HepG2 (cell line): Measurements from ENCODE around the gene COL9A3. TPM values are rescaled to one million over a fixed set of nuclear protein-coding genes. Genes with fewer than 3 reads are reported as not detected.

Experiments
- CEBPB ChIP-seq: IDR thresholded peaks from 2 replicates; pipeline ENCODE4 v1.6.1; 2011; ENCODE audit warnings: low read depth, low read length, improper control_type of control experiment, borderline replicate concordance
- ELF4 ChIP-seq: sonication (generic); formaldehyde crosslinking; IDR thresholded peaks from 2 replicates; pipeline ENCODE4 v1.5.0; 2020; ENCODE audit warnings: missing genetic modification reagents, mild to moderate bottlenecking, moderate library complexity, borderline replicate concordance
- HMGA1 ChIP-seq: sonication (generic); formaldehyde crosslinking; conservative IDR thresholded peaks from 2 replicates; pipeline ENCODE4 v1.4.0; 2020; ENCODE audit warnings: missing genetic modification reagents
- IKZF4 ChIP-seq: sonication (generic); formaldehyde crosslinking; IDR thresholded peaks from 2 replicates; pipeline ENCODE4 v1.5.1; 2020; ENCODE audit warnings: borderline replicate concordance, mild to moderate bottlenecking, low read depth, missing genetic modification reagents; ENCODE audit errors: not compliant biosample characterization
- KLF12 ChIP-seq: sonication (generic); formaldehyde crosslinking; IDR thresholded peaks from 2 replicates; pipeline ENCODE4 v1.4.0; 2020; ENCODE audit warnings: missing genetic modification reagents, borderline replicate concordance
- NFIB ChIP-seq: sonication (generic); formaldehyde crosslinking; IDR thresholded peaks from 2 replicates; pipeline ENCODE4 v1.9.0; 2021; ENCODE audit warnings: missing genetic modification reagents, mild to moderate bottlenecking, borderline replicate concordance
- NFKBIZ ChIP-seq: IDR thresholded peaks from 2 replicates; pipeline ENCODE4 v1.6.1; 2018; ENCODE audit warnings: missing genetic modification reagents, missing compliant biosample characterization
- REPIN1 ChIP-seq: sonication (generic); formaldehyde crosslinking; IDR thresholded peaks from 2 replicates; pipeline ENCODE4 v1.8.0; 2022; ENCODE audit warnings: missing genetic modification reagents, low read depth, mild to moderate bottlenecking, borderline replicate concordance
- RFX5 ChIP-seq: IDR thresholded peaks from 2 replicates; pipeline ENCODE4 v1.6.1; 2011; ENCODE audit warnings: low read depth, low read length, improper control_type of control experiment
- SIN3A ChIP-seq: IDR thresholded peaks from 2 replicates; pipeline ENCODE4 v1.6.1; 2011; ENCODE audit warnings: low read depth, mild to moderate bottlenecking, control low read depth, low read length, borderline replicate concordance
- XBP1 ChIP-seq: sonication (generic); formaldehyde crosslinking; IDR thresholded peaks from 2 replicates; pipeline ENCODE4 v1.5.0; 2020; ENCODE audit warnings: missing genetic modification reagents
- ZBTB21 ChIP-seq: sonication (generic); formaldehyde crosslinking; IDR thresholded peaks from 2 replicates; pipeline ENCODE4 v1.4.0; 2020; ENCODE audit warnings: missing genetic modification reagents
- ZFP36L2 ChIP-seq: sonication (generic); formaldehyde crosslinking; IDR thresholded peaks from 2 replicates; pipeline ENCODE4 v1.4.0; 2020; ENCODE audit warnings: missing genetic modification reagents
- ZNF329 ChIP-seq: sonication (generic); formaldehyde crosslinking; IDR thresholded peaks from 2 replicates; pipeline ENCODE4 v1.9.0; 2021; ENCODE audit warnings: low read depth, mild to moderate bottlenecking, missing genetic modification reagents
- ZNF569 ChIP-seq: sonication (generic); formaldehyde crosslinking; IDR thresholded peaks from 2 replicates; pipeline ENCODE4 v1.5.0; 2020; ENCODE audit warnings: mild to moderate bottlenecking, missing genetic modification reagents, moderate library complexity, borderline replicate concordance
- ZNF749 ChIP-seq: sonication (generic); formaldehyde crosslinking; IDR thresholded peaks from 2 replicates; pipeline ENCODE4 v1.8.0; 2022; ENCODE audit warnings: mild to moderate bottlenecking, missing genetic modification reagents, moderate library complexity, borderline replicate concordance
- ZNF777 ChIP-seq: sonication (generic); formaldehyde crosslinking; IDR thresholded peaks from 2 replicates; pipeline ENCODE4 v1.4.0; 2020; ENCODE audit warnings: missing genetic modification reagents
- polyA plus RNA-seq, 8 experiments: library from polyadenylated mRNA; depleted of rRNA in 3 of 8; stranded (reverse) in 7 of 8; unstranded in 1 of 8; fragments of >200 nt; fragmentation: Illumina TruSeq in 4 of 8; extraction: Trizol in 4 of 8; gene quantifications; 2 replicates each; pipeline versions ENCODE4 v1.2.1 to v1.2.3, GENCODE V29; 2011 to 2016; ENCODE audit warnings: low read depth in 4 of 8, missing spikeins in 1 of 8, mixed read lengths in 1 of 8; ENCODE audit not compliant: insufficient read depth in 1 of 8
- total RNA-seq, 5 experiments: library from RNA; depleted of rRNA; stranded (reverse); fragments of >200 nt; fragmentation: Illumina TruSeq; extraction: Trizol; gene quantifications; 2 replicates each; pipeline ENCODE4 v1.2.3, GENCODE V29; 2016; ENCODE audit warnings: low read depth in 1 of 5
- TF ChIP-seq, protein P1 (sequence below): sonication (generic); IDR thresholded peaks from 2 replicates; pipeline ENCODE4 v1.6.1; 2016; ENCODE audit warnings: low read depth, borderline replicate concordance
- TF ChIP-seq, protein P2 (sequence below): sonication (generic); formaldehyde crosslinking; IDR thresholded peaks from 2 replicates; pipeline ENCODE4 v1.9.0; 2021; ENCODE audit warnings: missing genetic modification reagents, borderline replicate concordance
- TF ChIP-seq, protein P3 (sequence below): sonication (generic); formaldehyde crosslinking; IDR thresholded peaks from 2 replicates; pipeline ENCODE4 v1.4.0; 2020; ENCODE audit warnings: missing genetic modification reagents

The COL9A3 gene
- total and polyA plus RNA-seq, 2 of the 13 experiments (the other 11 are each of a cell fraction or from before 2014, with no cell fraction given), result 155 to 204 TPM

DNA sequence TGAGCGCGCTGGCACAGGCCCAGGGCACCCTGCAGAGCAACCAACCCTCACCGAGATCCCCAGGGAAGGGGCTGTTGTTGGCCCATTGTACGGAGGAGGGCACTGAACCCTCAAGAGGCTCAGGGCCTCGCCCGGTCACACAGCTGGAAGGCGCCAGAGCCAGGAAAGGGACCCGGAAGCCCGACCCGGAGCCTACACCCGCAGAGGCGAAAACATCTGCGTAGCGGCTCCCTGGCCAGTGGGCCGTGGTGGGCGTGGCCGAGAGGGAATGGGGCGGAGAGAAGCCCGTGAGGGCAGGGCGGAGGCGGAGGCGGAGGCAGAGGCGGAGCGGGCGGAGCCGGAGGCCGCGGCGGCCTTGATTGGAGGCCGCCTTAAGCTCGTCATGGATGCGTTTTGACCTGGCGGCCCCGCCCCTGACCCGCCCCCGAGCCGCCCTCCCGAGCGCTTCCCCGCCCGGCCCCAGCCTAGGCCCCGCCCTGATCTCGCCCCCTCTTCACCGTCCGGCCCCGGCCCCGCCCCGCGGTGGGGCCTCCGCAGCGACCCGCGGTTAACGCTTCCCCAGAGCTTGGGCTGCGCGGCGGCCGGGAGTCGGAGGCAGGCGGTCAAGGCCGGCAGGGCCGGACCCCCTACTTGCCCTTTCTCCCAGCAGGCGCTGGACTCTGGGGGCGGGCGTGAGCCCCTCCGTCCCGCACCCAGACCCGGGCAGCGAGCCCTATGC lies 22.7 kb upstream of the COL9A3 start (continued):
- TF ChIP-seq, protein P1, sequence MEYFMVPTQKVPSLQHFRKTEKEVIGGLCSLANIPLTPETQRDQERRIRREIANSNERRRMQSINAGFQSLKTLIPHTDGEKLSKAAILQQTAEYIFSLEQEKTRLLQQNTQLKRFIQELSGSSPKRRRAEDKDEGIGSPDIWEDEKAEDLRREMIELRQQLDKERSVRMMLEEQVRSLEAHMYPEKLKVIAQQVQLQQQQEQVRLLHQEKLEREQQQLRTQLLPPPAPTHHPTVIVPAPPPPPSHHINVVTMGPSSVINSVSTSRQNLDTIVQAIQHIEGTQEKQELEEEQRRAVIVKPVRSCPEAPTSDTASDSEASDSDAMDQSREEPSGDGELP, result peak; percentile 92
- TF ChIP-seq ZNF569 (CRISPR knock-in tag) (no peak), NFIB (CRISPR knock-in tag) (no peak), RFX5 (no peak), SIN3A (peak; percentile 80; the same call in 1 of the 2 replicates), ZBTB21 (CRISPR knock-in tag) (no peak; the same call in 1 of the 2 replicates), IKZF4 (no peak), ZNF749 (CRISPR knock-in tag) (no peak; the same call in 1 of the 2 replicates), ELF4 (no peak; the same call in 1 of the 2 replicates), NFKBIZ (no peak; the same call in 1 of the 2 replicates), HMGA1 (CRISPR knock-in tag) (no peak), CEBPB (no peak), ZNF777 (CRISPR knock-in tag) (no peak; the same call in 1 of the 2 replicates), ZFP36L2 (CRISPR knock-in tag) (no peak), XBP1 (CRISPR knock-in tag) (no peak), KLF12 (CRISPR knock-in tag) (no peak), REPIN1 (CRISPR knock-in tag) (peak; percentile 46; the same call in 1 of the 2 replicates), ZNF329 (peak; percentile 45; the same call in 1 of the 2 replicates)
- TF ChIP-seq, protein P2, sequence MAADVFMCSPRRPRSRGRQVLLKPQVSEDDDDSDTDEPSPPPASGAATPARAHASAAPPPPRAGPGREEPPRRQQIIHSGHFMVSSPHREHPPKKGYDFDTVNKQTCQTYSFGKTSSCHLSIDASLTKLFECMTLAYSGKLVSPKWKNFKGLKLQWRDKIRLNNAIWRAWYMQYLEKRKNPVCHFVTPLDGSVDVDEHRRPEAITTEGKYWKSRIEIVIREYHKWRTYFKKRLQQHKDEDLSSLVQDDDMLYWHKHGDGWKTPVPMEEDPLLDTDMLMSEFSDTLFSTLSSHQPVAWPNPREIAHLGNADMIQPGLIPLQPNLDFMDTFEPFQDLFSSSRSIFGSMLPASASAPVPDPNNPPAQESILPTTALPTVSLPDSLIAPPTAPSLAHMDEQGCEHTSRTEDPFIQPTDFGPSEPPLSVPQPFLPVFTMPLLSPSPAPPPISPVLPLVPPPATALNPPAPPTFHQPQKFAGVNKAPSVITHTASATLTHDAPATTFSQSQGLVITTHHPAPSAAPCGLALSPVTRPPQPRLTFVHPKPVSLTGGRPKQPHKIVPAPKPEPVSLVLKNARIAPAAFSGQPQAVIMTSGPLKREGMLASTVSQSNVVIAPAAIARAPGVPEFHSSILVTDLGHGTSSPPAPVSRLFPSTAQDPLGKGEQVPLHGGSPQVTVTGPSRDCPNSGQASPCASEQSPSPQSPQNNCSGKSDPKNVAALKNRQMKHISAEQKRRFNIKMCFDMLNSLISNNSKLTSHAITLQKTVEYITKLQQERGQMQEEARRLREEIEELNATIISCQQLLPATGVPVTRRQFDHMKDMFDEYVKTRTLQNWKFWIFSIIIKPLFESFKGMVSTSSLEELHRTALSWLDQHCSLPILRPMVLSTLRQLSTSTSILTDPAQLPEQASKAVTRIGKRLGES (CRISPR knock-in tag), result no peak
- TF ChIP-seq, protein P3, sequence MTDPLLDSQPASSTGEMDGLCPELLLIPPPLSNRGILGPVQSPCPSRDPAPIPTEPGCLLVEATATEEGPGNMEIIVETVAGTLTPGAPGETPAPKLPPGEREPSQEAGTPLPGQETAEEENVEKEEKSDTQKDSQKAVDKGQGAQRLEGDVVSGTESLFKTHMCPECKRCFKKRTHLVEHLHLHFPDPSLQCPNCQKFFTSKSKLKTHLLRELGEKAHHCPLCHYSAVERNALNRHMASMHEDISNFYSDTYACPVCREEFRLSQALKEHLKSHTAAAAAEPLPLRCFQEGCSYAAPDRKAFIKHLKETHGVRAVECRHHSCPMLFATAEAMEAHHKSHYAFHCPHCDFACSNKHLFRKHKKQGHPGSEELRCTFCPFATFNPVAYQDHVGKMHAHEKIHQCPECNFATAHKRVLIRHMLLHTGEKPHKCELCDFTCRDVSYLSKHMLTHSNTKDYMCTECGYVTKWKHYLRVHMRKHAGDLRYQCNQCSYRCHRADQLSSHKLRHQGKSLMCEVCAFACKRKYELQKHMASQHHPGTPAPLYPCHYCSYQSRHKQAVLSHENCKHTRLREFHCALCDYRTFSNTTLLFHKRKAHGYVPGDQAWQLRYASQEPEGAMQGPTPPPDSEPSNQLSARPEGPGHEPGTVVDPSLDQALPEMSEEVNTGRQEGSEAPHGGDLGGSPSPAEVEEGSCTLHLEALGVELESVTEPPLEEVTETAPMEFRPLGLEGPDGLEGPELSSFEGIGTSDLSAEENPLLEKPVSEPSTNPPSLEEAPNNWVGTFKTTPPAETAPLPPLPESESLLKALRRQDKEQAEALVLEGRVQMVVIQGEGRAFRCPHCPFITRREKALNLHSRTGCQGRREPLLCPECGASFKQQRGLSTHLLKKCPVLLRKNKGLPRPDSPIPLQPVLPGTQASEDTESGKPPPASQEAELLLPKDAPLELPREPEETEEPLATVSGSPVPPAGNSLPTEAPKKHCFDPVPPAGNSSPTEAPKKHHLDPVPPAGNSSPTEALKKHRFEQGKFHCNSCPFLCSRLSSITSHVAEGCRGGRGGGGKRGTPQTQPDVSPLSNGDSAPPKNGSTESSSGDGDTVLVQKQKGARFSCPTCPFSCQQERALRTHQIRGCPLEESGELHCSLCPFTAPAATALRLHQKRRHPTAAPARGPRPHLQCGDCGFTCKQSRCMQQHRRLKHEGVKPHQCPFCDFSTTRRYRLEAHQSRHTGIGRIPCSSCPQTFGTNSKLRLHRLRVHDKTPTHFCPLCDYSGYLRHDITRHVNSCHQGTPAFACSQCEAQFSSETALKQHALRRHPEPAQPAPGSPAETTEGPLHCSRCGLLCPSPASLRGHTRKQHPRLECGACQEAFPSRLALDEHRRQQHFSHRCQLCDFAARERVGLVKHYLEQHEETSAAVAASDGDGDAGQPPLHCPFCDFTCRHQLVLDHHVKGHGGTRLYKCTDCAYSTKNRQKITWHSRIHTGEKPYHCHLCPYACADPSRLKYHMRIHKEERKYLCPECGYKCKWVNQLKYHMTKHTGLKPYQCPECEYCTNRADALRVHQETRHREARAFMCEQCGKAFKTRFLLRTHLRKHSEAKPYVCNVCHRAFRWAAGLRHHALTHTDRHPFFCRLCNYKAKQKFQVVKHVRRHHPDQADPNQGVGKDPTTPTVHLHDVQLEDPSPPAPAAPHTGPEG (CRISPR knock-in tag), result 0 out of 2 replicates have a peak, but pooled peaks have one; percentile 48
